ENCODE data around the gene DCDC2C.

The DCDC2C gene

GRCh38 chr2:3680548-3681345 is 22.6 kb upstream of the DCDC2C start:
- Mint-ChIP-seq H3K36me3 (no peaks in the 10 kb centered on the region), H3K9me3 (no peaks in the 10 kb centered on the region), H3K27me3 (peaks cover 7% of the 10 kb centered on the region), H3K4me1 (peaks cover 5% of the 10 kb centered on the region), H3K27ac (no peak overlapping the region), H3K4me3 (no peak overlapping the region)
- ATAC-seq (ENCODE audit: low read depth) (no peak), DNase-seq (ENCODE audit: low spot score in 2 of 2) (no peak)

GRCh38 chr2:3681625-3682024 is 21.8 kb upstream of the DCDC2C start:
- H3K36me3 Mint-ChIP-seq: no peaks in the 10 kb centered on the region
- ATAC-seq (ENCODE audit: low read depth) (no peak), DNase-seq (ENCODE audit: low spot score in 2 of 2) (no peak)
- peaks cover 7% of the 10 kb centered on the region for H3K27me3 Mint-ChIP-seq
- peaks cover 5% of the 10 kb centered on the region for H3K4me1 Mint-ChIP-seq
- H3K4me3 Mint-ChIP-seq: no peak overlapping the region
- H3K9me3 Mint-ChIP-seq: no peaks in the 10 kb centered on the region
- no peak overlapping the region for H3K27ac Mint-ChIP-seq

GRCh38 chr2:3682811-3683210 is 20.6 kb upstream of the DCDC2C start:
- no peak overlapping the region for H3K27ac Mint-ChIP-seq
- peaks cover 5% of the 10 kb centered on the region for H3K4me1 Mint-ChIP-seq
- no peak overlapping the region for H3K4me3 Mint-ChIP-seq
- H3K27me3 Mint-ChIP-seq: peaks cover 5% of the 10 kb centered on the region
- DNase-seq (ENCODE audit: low spot score in 2 of 2): no peak
- ATAC-seq (ENCODE audit: low read depth): no peak
- no peaks in the 10 kb centered on the region for H3K36me3 Mint-ChIP-seq
- no peaks in the 10 kb centered on the region for H3K9me3 Mint-ChIP-seq

GRCh38 chr2:3683748-3684454 is 19.5 kb upstream of the DCDC2C start:
- Mint-ChIP-seq H3K27me3 (peaks cover 8% of the 10 kb centered on the region), H3K4me1 (peaks cover 5% of the 10 kb centered on the region), H3K9me3 (no peaks in the 10 kb centered on the region), H3K4me3 (no peak overlapping the region), H3K36me3 (no peaks in the 10 kb centered on the region), H3K27ac (no peak overlapping the region)
- ATAC-seq (ENCODE audit: low read depth): no peak
- DNase-seq (ENCODE audit: low spot score in 2 of 2): no peak

- Mint-ChIP-seq H3K4me3 (no peak overlapping the region), H3K27ac (no peak overlapping the region), H3K27me3 (peaks cover 10% of the 10 kb centered on the region), H3K36me3 (no peaks in the 10 kb centered on the region), H3K4me1 (no peaks in the 10 kb centered on the region), H3K9me3 (peaks cover 7% of the 10 kb centered on the region)
- DNase-seq (ENCODE audit: low spot score in 2 of 2): no peak
- no peak for ATAC-seq (ENCODE audit: low read depth)
These were observed 13.2 kb upstream of the DCDC2C start for GRCh38 chr2:3689998-3690748.

GRCh38 chr2:3692375-3692774 is 11.0 kb upstream of the DCDC2C start:
- peaks cover 18% of the 10 kb centered on the region for H3K27me3 Mint-ChIP-seq
- ATAC-seq (ENCODE audit: low read depth): no peak
- H3K9me3 Mint-ChIP-seq: peaks cover 7% of the 10 kb centered on the region
- DNase-seq (ENCODE audit: low spot score in 2 of 2): no peak
- H3K27ac Mint-ChIP-seq: no peak overlapping the region
- H3K4me3 Mint-ChIP-seq: no peak overlapping the region
- H3K36me3 Mint-ChIP-seq: no peaks in the 10 kb centered on the region
- peaks cover 3% of the 10 kb centered on the region for H3K4me1 Mint-ChIP-seq

GRCh38 chr2:3696545-3696944 is 6.8 kb upstream of the DCDC2C start:
- peaks cover 3% of the 10 kb centered on the region for H3K4me1 Mint-ChIP-seq
- no peak overlapping the region for H3K27ac Mint-ChIP-seq

GRCh38 chr2:3701071-3701470 is 2.3 kb upstream of the DCDC2C start:
- ATAC-seq (ENCODE audit: low read depth) (no peak), DNase-seq (ENCODE audit: low spot score in 2 of 2) (no peak)
- Mint-ChIP-seq H3K4me1 (peaks cover 3% of the 10 kb centered on the region), H3K27me3 (peaks cover 13% of the 10 kb centered on the region), H3K27ac (no peak overlapping the region), H3K4me3 (no peak overlapping the region), H3K9me3 (no peaks in the 10 kb centered on the region), H3K36me3 (no peaks in the 10 kb centered on the region)

More at GRCh38 chr2:3696545-3696944, 6.8 kb upstream of the DCDC2C start:
- Mint-ChIP-seq H3K36me3 (no peaks in the 10 kb centered on the region), H3K27me3 (peaks cover 13% of the 10 kb centered on the region), H3K4me3 (no peak overlapping the region), H3K9me3 (peaks cover 2% of the 10 kb centered on the region)
- no peak for ATAC-seq (ENCODE audit: low read depth)
- DNase-seq (ENCODE audit: low spot score in 2 of 2): no peak

- H3K27ac Mint-ChIP-seq: no peak overlapping the region
- no peaks in the 10 kb centered on the region for H3K9me3 Mint-ChIP-seq
- H3K27me3 Mint-ChIP-seq: peaks cover 10% of the 10 kb centered on the region
- H3K4me3 Mint-ChIP-seq: no peak overlapping the region
- no peaks in the 10 kb centered on the region for H3K4me1 Mint-ChIP-seq
- no peaks in the 10 kb centered on the region for H3K36me3 Mint-ChIP-seq
- ATAC-seq (ENCODE audit: low read depth) (no peak), DNase-seq (ENCODE audit: low spot score in 2 of 2) (no peak)
These were observed 481 bp downstream of the DCDC2C start for GRCh38 chr2:3703757-3704355.

GRCh38 chr2:3704692-3705091 is 1.3 kb downstream of the DCDC2C start:
- ATAC-seq (ENCODE audit: low read depth) (no peak), DNase-seq (ENCODE audit: low spot score in 2 of 2) (no peak)
- Mint-ChIP-seq H3K9me3 (no peaks in the 10 kb centered on the region), H3K4me1 (no peaks in the 10 kb centered on the region), H3K4me3 (no peak overlapping the region), H3K36me3 (no peaks in the 10 kb centered on the region), H3K27me3 (peaks cover 10% of the 10 kb centered on the region), H3K27ac (no peak overlapping the region)

GRCh38 chr2:3705782-3706181 is 2.4 kb downstream of the DCDC2C start:
- Mint-ChIP-seq H3K4me3 (no peak overlapping the region), H3K36me3 (no peaks in the 10 kb centered on the region), H3K9me3 (no peaks in the 10 kb centered on the region), H3K27ac (no peak overlapping the region), H3K27me3 (peaks cover 13% of the 10 kb centered on the region), H3K4me1 (no peaks in the 10 kb centered on the region)
- DNase-seq (ENCODE audit: low spot score in 2 of 2) (no peak), ATAC-seq (ENCODE audit: low read depth) (no peak)

- ATAC-seq (ENCODE audit: low read depth) (no peak), DNase-seq (ENCODE audit: low spot score in 2 of 2) (no peak)
- no peak overlapping the region for H3K4me3 Mint-ChIP-seq
- no peak overlapping the region for H3K27ac Mint-ChIP-seq
- no peaks in the 10 kb centered on the region for H3K9me3 Mint-ChIP-seq
- H3K27me3 Mint-ChIP-seq: peaks cover 12% of the 10 kb centered on the region
- H3K36me3 Mint-ChIP-seq: no peaks in the 10 kb centered on the region
- H3K4me1 Mint-ChIP-seq: no peaks in the 10 kb centered on the region
These were observed 3.5 kb downstream of the DCDC2C start for GRCh38 chr2:3706892-3707291.

GRCh38 chr2:3708576-3708975 is 5.2 kb downstream of the DCDC2C start:
- DNase-seq (ENCODE audit: low spot score in 2 of 2) (no peak), ATAC-seq (ENCODE audit: low read depth) (no peak)
- H3K4me3 Mint-ChIP-seq: no peak overlapping the region
- H3K4me1 Mint-ChIP-seq: no peaks in the 10 kb centered on the region
- no peaks in the 10 kb centered on the region for H3K9me3 Mint-ChIP-seq
- no peaks in the 10 kb centered on the region for H3K36me3 Mint-ChIP-seq
- H3K27me3 Mint-ChIP-seq: peaks cover 9% of the 10 kb centered on the region
- no peak overlapping the region for H3K27ac Mint-ChIP-seq

GRCh38 chr2:3709225-3709624 is 5.8 kb downstream of the DCDC2C start:
- Mint-ChIP-seq H3K27ac (no peak overlapping the region), H3K36me3 (no peaks in the 10 kb centered on the region), H3K9me3 (no peaks in the 10 kb centered on the region), H3K4me3 (no peak overlapping the region), H3K27me3 (peaks cover 9% of the 10 kb centered on the region), H3K4me1 (no peaks in the 10 kb centered on the region)
- no peak for DNase-seq (ENCODE audit: low spot score in 2 of 2)
- ATAC-seq (ENCODE audit: low read depth): no peak
